ENCODE results near the gene GP2.
A peak's percentile ranks its signal among the peaks of the same experiment; 100 is the strongest.

Gene GP2

GRCh38 chr16:20303012-20303411, 24.3 kb downstream of the GP2 start:
- no peak for DNase-seq

DNA sequence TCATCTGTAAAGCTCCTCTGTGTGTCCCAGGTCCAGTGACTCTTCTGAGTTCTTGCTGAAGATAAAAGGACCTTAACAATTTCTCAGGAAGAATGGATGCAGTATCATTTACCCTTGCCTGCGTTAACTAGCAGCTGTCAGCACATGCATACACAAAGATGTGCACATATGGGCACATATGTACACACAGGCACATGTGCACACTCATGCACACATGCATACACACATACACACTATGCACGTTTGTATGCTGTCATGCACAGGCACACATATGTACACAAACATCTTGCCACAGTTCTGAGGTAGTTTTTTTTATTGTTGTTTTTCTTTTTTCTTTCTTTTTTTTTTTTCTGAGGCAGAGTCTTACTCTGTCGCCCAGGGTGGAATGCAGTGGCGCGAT, 24.9 kb downstream of the GP2 start:
- no peak for DNase-seq

GRCh38 chr16:20301840-20302239, 25.5 kb downstream of the GP2 start:
- DNase-seq: no peak

- peak; percentile 6 for DNase-seq
Observed at GRCh38 chr16:20300312-20301097, 26.8 kb downstream of the GP2 start.

DNA sequence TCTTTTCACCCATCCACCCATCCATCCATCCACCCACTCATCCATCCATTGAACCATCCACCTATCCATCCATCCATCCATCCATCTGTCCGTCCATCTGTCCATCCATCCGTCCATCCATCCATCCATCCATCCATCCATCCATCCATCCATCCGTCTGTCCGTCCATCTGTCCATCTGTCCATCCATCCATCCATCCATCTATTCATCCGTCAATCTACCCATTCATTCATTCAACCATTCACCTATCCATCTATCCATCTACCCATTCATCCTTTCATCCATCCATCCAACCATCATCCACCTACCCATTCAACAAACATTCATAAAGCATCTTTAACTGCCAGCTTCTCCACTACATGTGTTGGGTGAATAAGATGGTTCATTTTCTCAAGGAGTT, 28.9 kb downstream of the GP2 start:
- DNase-seq: no peak

- no peak for DNase-seq
Observed at GRCh38 chr16:20291208-20292206, 35.8 kb downstream of the GP2 start.

GRCh38 chr16:20289571-20289970, 37.7 kb downstream of the GP2 start:
- DNase-seq: no peak

DNA sequence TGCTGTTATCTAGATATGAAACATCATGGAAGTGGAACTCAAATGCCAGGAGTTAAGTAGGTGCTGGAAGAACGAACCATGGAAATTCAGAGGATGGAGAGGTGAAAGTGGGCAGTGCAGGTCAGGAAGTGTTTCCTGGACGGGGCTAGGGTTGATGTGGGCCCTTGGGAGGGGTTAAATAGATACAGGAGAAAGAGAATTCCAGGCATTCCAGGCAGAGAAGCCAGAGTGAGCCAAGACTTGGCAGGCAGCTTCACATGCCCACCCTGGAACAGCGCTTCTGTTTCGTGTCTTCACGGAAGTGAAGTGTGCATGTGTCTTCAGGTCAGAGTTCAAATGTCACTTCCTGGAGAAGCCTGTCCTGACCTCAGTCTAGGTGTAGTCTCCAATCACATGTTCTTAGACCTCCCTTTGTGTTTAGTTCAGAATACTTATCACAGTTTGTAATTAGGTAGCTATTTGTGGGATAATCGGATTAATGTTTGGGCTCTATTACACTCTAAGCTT, 41.3 kb downstream of the GP2 start:
- DNase-seq: no peak

- DNase-seq: no peak
Observed at GRCh38 chr16:20280259-20280658, 47.1 kb downstream of the GP2 start.

DNA sequence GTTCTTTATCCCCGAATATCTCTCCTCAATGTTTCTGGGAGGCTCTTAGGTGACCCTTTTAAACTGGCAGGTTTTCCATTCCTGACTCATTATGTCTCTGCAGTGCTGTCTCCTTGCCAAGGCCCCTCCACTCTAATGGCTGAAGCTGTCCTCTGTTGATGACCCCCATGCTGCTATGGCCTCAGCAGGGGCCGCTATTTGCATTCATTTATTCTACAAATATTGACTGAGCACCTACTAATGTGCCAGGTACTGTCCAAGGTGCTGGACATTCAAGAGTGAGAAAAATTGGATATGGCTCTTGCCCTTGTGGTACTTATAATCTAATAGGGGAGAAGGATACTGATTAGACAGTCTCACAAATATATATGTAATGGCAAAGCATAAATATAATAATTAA, 55.4 kb downstream of the GP2 start:
- DNase-seq: no peak

- no peak for DNase-seq
Observed at GRCh38 chr16:20268409-20268808, 58.9 kb downstream of the GP2 start.

GRCh38 chr16:20265019-20265418, 62.3 kb downstream of the GP2 start:
- no peak for DNase-seq

DNA sequence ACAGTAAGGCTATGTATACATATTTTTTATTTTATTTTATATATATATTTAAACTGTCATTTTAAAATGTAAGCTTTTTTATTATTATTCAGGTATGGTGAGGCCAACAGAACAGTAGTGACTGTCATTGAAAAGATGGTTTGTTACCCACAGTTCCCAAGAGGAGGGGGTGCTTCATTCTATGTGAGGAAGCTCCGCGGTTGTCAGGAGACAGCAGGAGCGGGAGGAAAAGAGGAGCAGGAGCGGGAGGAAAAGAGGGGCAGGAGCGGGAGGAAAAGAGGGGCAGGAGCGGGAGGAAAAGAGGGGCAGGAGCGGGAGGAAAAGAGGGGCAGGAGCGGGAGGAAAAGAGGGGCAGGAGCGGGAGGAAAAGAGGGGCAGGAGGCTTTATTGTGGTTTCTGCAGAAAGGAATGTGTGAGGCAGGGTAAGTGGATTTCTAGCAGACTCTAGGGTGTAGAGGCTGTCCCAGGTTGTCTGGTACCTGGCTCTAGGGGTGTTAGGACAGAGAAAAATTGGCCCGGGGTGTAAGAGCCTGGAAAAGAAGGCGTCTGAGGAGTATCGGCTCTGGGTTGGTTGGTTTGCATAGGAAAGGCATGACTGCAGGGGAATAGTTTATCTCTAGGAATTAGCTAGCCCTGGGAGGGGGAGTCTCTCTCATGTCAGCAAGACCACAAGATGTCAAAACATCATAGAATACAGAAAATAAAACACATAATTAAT, 64.0 kb downstream of the GP2 start:
- DNase-seq: no peak

DNA sequence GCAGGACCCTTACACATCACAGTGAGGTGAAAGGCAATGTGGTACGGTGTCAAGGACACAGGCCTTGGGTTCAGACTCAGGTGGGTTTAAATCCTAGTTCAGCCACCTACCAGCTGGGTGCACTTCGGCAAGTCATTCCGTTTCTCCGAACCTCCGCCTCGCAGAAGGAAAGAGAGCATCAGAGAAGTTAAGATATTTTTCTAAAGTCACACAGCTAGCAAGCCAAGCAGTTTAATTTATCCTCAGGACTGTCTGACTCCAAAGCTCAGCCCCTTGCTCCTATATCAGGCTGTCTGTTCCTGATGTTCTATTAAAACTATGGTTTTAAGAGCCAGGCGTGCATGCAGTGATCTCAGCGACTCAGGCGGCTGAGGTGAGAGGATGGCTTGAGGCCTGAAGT, 65.1 kb downstream of the GP2 start:
- no peak for DNase-seq

DNA sequence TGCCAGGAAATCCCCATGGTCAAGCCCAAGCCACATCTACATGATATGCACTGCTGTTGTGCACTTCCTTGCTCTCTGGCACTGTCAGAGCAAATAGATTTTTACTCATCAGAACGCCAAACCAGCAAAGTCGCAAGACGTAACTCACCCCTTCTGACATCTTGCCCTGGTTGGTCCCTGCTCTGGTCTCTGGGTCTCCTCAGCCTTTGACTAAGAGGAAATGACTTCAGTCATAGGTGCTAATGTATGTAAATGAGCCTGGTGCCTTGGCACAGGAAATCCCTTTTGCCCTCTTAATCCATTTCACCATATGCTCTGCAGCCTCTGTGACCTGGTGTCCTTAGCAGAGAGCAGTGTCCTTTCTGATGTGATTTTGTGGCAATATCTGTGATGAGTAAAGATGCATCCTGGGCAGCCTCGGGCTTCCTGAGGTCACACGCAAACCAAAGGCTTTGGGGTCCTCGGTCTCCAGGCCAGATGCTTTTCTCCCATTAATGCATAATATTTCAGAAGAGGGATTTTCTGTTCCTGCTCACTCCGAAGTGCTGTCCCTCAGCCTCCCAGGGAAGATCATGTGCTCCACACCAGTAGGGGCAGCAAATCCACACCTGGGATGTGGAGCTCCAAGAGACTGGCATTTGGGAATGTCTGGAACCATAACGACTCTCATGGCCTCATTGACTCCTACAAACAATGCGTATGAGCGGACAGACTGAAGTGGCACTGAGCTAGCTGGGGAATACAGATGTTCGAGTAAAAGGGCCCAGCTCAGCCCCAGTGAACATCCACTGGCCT, 66.9 kb downstream of the GP2 start:
- DNase-seq: no peak

Data from stimulated activated CD4-positive, alpha-beta T cell treated with anti-CD3 and anti-CD28 coated beads, Interleukin-4, amount 100 ng/mL, for 1 hour (primary cell).